ENCODE measurements around the gene ELMO2. TPM values are rescaled to one million over a fixed set of nuclear protein-coding genes. Genes with fewer than 3 reads are reported as not detected.

The ELMO2 gene
- total RNA-seq, 1 donor from 2014 or later: 22.4 TPM

GRCh38 chr20:46367967-46368901 is 38.2 kb downstream of the ELMO2 start:
- DNase-seq (ENCODE audit: low read depth, low spot score): no peak

- no peak for DNase-seq (ENCODE audit: low read depth, low spot score)
Measured at GRCh38 chr20:46367234-46367633, 39.2 kb downstream of the ELMO2 start.

- no peak for DNase-seq (ENCODE audit: low read depth, low spot score)
Measured at GRCh38 chr20:46366826-46367225, 39.6 kb downstream of the ELMO2 start.

- no peak for DNase-seq (ENCODE audit: low read depth, low spot score)
Measured at GRCh38 chr20:46365487-46366220, 40.8 kb downstream of the ELMO2 start.

- no peak for DNase-seq (ENCODE audit: low read depth, low spot score)
Measured at GRCh38 chr20:46364670-46365486, 41.5 kb downstream of the ELMO2 start.

- DNase-seq (ENCODE audit: low read depth, low spot score): peak; percentile 71
Measured at GRCh38 chr20:46363874-46364669, 42.3 kb downstream of the ELMO2 start.

GRCh38 chr20:46362921-46363867 is 43.2 kb downstream of the ELMO2 start:
- DNase-seq (ENCODE audit: low read depth, low spot score): no peak

GRCh38 chr20:46361811-46362210 is 44.6 kb downstream of the ELMO2 start:
- no peak for DNase-seq (ENCODE audit: low read depth, low spot score)

- DNase-seq (ENCODE audit: low read depth, low spot score): no peak
Measured at GRCh38 chr20:46361381-46361780, 45.0 kb downstream of the ELMO2 start.

GRCh38 chr20:46359233-46359751 is 47.1 kb downstream of the ELMO2 start:
- no peak for DNase-seq (ENCODE audit: low read depth, low spot score)

- DNase-seq (ENCODE audit: low read depth, low spot score): no peak
Measured at GRCh38 chr20:46358346-46359058, 47.9 kb downstream of the ELMO2 start.

GRCh38 chr20:46357030-46357514 is 49.3 kb downstream of the ELMO2 start:
- DNase-seq (ENCODE audit: low read depth, low spot score): no peak

GRCh38 chr20:46356195-46357029 is 50.0 kb downstream of the ELMO2 start:
- no peak for DNase-seq (ENCODE audit: low read depth, low spot score)

GRCh38 chr20:46355778-46356177 is 50.6 kb downstream of the ELMO2 start:
- no peak for DNase-seq (ENCODE audit: low read depth, low spot score)

- no peak for DNase-seq (ENCODE audit: low read depth, low spot score)
Measured at GRCh38 chr20:46354920-46355654, 51.3 kb downstream of the ELMO2 start.

- DNase-seq (ENCODE audit: low read depth, low spot score): no peak
Measured at GRCh38 chr20:46354207-46354555, 52.2 kb downstream of the ELMO2 start.
